GM23338 (cell line): ENCODE results near the gene EPB41L4A.

Source experiments
- CTCF ChIP-seq, 2 experiments: fragments of 200-600 bp in 1 of 2; sonication (generic) in 1 of 2; conservative IDR thresholded peaks; 2 replicates each; pipeline versions ENCODE4 v1.5.1 to v1.6.1; 2016 to 2017; ENCODE audit warnings: antibody characterized with exemption in 2 of 2, low read depth in 2 of 2, mild to moderate bottlenecking in 2 of 2, moderate library complexity in 1 of 2
- REST ChIP-seq: IDR thresholded peaks from one replicate; pipeline ENCODE4 v1.6.1; 2018; ENCODE audit warnings: antibody characterized with exemption; ENCODE audit not compliant: unreplicated experiment

DNA sequence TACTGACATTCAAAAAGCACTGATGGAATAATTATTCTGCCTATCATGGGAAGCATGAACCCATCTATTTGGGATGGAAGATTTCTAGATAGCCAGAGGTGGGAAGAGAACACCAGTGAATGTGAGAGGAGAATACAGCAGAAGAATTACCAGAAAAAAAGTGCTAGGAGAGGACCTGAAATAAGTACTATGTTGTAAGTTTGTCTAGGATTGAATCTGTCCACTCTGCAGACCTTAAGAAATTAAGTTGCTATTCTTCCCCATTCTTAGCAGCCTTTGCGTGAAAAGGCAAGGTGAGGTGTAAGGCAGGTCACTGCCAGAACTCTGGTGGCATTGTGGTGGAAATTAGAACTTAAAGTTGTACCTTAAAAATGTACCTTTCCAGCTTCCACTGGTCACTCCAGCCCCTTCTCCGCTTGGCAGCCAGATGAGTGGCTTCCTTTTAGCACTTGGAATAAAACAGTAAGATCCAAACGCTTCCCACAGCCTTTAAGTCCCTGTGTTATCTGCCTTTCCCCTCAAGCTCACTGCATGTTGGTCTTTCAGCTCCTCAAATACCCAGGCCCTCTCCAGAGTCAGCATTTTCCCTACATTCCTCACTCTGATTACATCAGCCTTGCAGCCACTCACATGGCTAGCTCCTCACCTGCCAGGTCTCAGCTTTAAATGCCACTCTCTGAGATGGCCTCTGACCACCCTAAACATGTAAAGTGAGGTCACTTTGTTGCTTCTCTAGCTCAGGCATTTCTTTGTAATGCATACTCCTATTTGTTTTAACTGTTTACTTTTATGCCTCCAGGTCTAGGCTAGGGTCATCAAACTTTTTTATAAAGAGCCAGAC, 253.0 kb downstream of the EPB41L4A start:
- TF ChIP-seq CTCF (conservative IDR thresholded peaks at IDR 0.05; ENCODE audit: low read depth in 2 of 2) (no peak), REST (no peak)
